ENCODE measurements around the gene LMOD1.

Gene LMOD1

GRCh38 chr1:201954263-201955008, 8.1 kb upstream of the LMOD1 start:
- DNase-seq (ENCODE audit: low spot score) = no peak
- CTCF ChIA-PET = interaction anchor here (0.5 to 1.0 kb wide), 4 partner anchors 15 to 69 kb away, joined by 3 to 7 read pairs (median 3); no protein-coding TSS in a partner anchor
- peak overlapping the region; percentile 71 for H3K27ac ChIP-seq

DNA sequence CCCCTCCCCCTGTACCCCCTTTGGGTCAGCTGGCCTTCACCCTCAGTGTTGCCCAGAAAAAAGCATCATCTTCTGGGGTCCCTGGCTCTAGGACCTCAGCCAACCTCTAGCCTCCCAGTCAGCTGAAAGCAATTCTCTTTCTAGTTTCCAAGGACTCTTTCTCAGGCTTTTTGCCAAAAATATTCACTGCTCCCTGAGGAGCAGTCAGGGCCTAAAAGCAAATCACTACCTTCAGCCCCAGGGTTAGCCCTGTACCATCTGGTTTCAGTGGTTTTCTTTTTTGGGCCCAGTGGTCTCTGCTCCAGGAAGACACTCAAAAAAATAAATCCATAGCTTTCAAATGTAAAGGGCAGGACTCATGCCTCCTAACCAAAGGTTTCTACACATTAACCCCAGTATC, 3.1 kb upstream of the LMOD1 start:
- ChIA-PET POLR2A (ENCODE audit: low non-redundant PET) (no interaction called here), CTCF (interaction anchor here (0.5 to 1.5 kb wide), 7 partner anchors 24 to 209 kb away, joined by 3 to 5 read pairs (median 4); no protein-coding TSS in a partner anchor)
- DNase-seq (ENCODE audit: low spot score) = no peak
- H3K27ac ChIP-seq = no peak overlapping the region
- TF ChIP-seq CTCF (conservative IDR thresholded peaks at IDR 0.05; ENCODE audit: low read depth) = no peak

More at GRCh38 chr1:201954263-201955008, 8.1 kb upstream of the LMOD1 start:
- no peak for TF ChIP-seq CTCF (conservative IDR thresholded peaks at IDR 0.05; ENCODE audit: low read depth)
- POLR2A ChIA-PET (ENCODE audit: low non-redundant PET) = interaction anchor here (0.6 to 1.5 kb wide), 6 partner anchors 10 to 68 kb away, joined by 3 to 15 read pairs (median 7); no protein-coding TSS in a partner anchor

GRCh38 chr1:201947697-201948008, 1.3 kb upstream of the LMOD1 start:
- no peak overlapping the region for H3K27ac ChIP-seq
- TF ChIP-seq CTCF (conservative IDR thresholded peaks at IDR 0.05; ENCODE audit: low read depth) = no peak
- ChIA-PET POLR2A (ENCODE audit: low non-redundant PET) (no interaction called here), CTCF (no interaction called here)
- DNase-seq (ENCODE audit: low spot score) = no peak

- no peak for TF ChIP-seq CTCF (conservative IDR thresholded peaks at IDR 0.05; ENCODE audit: low read depth)
- POLR2A ChIA-PET (ENCODE audit: low non-redundant PET) = interaction anchor here (1.5 kb wide), 1 partner anchor 10 kb away, joined by 5 read pairs; the partner anchor contains the start of gene TIMM17A
Observed at GRCh38 chr1:201945863-201946223, 505 bp downstream of the LMOD1 start.

DNA sequence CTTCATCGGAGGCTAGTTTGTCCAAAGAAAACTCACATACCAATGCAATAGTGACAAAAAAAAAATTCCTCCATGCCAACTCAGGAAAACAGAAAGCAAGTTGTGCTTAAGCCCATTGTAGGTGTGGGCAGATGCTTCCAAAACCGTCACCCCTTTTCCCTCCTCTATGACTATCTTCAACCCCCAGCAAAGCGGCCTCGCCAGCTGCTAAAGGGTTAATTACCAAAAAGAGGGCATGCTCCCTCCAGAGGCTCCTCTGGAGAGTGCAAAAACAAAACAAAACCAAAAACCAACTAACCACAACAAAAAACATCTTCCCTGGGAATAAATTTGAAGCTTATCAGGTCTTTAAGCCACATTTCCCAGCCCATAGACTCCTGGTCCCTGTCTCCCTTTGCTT, 1.2 kb downstream of the LMOD1 start:
- ChIA-PET CTCF (interaction anchor here (0.5 to 1.7 kb wide), 9 partner anchors 9 to 1096 kb away, joined by 3 to 21 read pairs (median 5); no protein-coding TSS in a partner anchor), POLR2A (ENCODE audit: low non-redundant PET) (interaction anchor here (1.5 kb wide), 1 partner anchor 10 kb away, joined by 5 read pairs; the partner anchor contains the start of gene TIMM17A)
- no peak overlapping the region for H3K27ac ChIP-seq
- TF ChIP-seq CTCF (conservative IDR thresholded peaks at IDR 0.05; ENCODE audit: low read depth) = no peak
- no peak for DNase-seq (ENCODE audit: low spot score)

More at GRCh38 chr1:201945863-201946223, 505 bp downstream of the LMOD1 start:
- no peak overlapping the region for H3K27ac ChIP-seq
- CTCF ChIA-PET = interaction anchor here (0.6 to 1.7 kb wide), 8 partner anchors 25 to 1095 kb away, joined by 3 to 21 read pairs (median 4); no protein-coding TSS in a partner anchor
- DNase-seq (ENCODE audit: low spot score) = no peak

DNA sequence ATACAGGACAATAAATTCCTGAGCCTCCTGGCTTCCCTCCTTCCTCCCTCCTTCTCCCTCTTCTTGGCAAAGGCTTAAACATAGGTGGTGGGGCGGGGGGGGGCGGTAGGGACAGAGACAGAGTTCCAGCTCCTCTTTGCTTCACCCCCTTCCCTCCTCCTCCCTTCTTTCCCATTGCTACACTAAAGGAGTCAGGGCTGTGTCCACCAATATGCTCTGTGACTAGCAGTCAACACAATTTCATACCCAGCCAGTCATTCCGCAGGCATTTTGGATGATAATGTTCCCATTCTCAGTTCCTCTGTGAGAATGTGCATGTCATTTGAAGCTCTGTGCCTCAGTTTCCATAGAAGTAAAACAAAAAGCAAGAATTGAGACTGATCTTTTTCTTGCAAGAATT, 1.7 kb downstream of the LMOD1 start:
- no peak for DNase-seq (ENCODE audit: low spot score)
- no peak for TF ChIP-seq CTCF (conservative IDR thresholded peaks at IDR 0.05; ENCODE audit: low read depth)
- ChIA-PET POLR2A (ENCODE audit: low non-redundant PET) (no interaction called here), CTCF (interaction anchor here (0.5 to 1.7 kb wide), 5 partner anchors 9 to 230 kb away, joined by 3 to 21 read pairs (median 4); no protein-coding TSS in a partner anchor)
- no peak overlapping the region for H3K27ac ChIP-seq

Data from RWPE1 (cell line).